Embryonic facial prominence (tissue), 1 donor: ENCODE measurements around the gene MIS18BP1.
"Not testable (repeated sequence)": the region's sequence is repeated elsewhere in the genome, so short reads cannot be mapped to it uniquely, and the experiment has no call there.

Experiments
- DNase-seq: peaks from one replicate; pipeline ENCODE4 v3.0.0-alpha.2; 2016; ENCODE audit errors: extremely low spot score

The MIS18BP1 gene

DNA sequence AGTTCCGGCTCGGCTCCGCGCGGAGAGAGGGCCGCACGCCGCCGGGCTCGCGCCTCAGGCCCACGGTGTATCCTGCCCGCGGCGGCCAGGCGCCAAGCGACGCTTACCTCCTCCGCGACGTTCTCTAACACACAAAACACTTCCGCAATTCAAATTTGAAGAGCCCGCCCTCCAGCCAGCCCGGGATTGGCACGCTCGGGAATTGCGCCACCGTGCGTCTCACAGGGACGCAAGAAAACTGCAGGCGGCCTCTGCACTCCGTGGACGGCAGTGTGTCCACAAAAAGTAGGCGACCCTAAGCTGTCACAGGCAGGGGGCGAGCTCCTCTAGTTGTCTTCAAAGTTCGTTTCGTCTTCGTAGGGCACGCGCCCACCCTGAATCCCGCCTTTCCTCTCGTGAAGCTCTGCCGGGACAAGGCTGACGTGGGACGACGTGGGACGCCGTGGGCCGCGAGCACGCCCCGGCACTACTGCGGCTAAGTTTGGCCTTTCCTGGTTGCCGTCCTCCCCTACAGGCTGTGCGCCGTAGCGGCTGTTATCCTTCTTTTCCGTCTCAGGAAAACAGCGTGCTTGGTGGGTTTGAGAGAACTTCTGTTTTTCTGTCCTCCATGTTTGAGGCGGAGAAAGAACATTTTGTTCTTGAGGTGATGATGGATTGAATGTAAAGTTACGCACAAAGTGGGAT, at the start of gene MIS18BP1:
Gene MIS18BP1 (minus strand): TSS at position 133 of the 684 bp plus-strand sequence. CDS start 5,916 bp downstream, outside the sequence.
- peak; percentile 86 for DNase-seq

DNA sequence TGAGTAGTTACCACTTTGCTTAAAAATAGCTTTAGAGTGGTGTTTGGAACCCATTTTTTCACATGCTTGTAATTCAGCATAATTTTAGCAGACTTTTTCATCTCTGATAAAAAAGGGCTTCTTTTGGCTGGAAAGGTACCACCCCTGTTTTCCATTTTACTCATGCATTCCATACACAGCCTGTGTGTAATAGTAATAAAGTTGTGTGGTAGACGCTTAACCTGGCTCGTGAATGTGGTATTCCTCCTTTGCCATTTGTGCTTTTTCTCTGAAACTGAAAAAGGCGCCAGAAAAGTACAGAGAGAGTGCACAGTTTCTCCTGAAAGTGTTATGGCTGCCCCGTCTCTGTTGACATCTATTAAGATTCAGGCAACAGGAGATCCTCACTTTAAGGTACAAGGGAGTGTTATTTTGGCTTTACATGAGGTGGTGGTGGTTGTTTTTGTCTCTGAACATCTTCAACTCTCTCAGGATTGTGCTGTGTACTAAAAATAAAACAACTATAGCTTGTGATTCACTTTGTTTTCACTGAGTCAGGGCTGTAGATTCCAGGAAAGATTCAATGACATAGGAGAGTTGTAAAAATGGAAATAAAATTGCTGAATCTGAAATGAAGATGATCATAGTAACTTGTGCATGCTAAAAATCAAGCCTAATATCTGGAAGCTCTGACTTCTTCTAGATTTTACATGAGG, 45.6 kb upstream of the MIS18BP1 start:
- no peak for DNase-seq

DNA sequence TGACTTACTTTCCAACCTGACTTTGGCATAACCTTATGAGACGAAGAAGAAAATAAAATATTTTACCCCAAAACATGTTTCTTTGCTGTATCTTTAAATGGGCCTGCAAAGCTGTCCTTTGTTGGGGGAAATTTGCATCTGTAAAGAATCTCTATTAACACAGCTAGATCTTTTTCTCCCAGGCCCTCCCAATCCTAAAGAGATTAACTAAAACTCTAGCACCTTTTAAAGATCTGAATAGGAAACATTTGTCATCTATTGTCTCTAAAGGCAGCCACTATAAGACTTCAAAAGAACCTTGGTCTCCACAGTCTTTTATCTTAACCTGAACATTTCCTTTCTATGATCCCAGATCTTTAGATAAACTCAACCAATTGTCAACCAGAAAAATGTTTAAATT, 41.8 kb upstream of the MIS18BP1 start:
- not testable (repeated sequence) for DNase-seq

GRCh38 chr14:45290547-45290946, 37.5 kb upstream of the MIS18BP1 start:
- DNase-seq = no peak

- DNase-seq = no peak
Measured at GRCh38 chr14:45287610-45288009, 34.6 kb upstream of the MIS18BP1 start.

DNA sequence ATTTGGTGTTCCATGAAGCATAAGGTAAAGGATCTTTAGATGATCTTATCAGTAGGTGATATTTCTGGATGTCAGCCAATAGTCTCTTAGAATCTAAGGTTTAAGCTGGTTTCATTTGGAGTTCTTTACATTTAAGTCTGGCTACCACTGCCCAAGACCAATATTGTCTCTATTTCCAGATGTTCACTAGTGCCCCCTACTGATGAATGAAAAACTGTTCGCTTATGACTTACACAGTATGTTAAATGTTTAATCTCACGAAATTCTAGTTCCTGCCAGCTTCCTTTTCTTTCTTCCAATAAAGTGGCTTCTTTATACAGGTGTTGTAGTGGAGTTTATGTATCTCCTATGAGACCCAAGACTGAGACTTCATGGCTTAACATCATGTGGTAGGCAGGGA, 31.8 kb upstream of the MIS18BP1 start:
- DNase-seq = no peak

GRCh38 chr14:45281731-45282400, 28.9 kb upstream of the MIS18BP1 start:
- not testable (repeated sequence) for DNase-seq

DNA sequence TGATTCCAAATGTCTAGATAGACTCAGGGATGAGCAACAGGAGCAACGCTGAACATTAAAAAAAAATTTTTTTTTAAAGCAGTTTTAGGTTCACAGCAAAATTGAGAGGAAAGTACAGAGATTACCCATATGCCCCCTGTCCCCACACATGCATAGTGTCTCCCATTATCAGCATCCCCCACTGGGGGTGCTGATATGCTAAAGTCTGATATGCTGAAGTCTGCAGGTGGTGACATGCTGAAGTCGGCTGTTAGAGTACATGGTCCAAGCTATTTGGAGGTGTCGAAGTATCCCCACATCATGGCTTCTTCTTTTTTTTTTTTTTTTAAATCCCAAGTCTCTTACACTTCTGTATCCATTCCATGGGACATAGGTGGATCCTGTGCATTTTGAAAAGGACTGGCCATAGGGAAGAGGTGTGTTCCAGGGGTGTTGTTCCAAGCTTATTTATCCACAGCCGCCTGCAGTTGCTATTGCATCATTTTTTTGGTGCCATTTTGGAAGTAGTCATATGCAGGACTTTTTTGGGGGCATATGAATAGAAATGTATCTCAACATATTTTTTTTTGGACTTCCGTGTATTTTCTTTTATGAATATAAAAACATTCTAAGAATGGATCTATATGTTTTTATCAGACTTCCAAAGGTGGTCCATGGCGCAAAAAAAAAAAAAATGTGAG, 19.0 kb upstream of the MIS18BP1 start:
- no peak for DNase-seq

DNA sequence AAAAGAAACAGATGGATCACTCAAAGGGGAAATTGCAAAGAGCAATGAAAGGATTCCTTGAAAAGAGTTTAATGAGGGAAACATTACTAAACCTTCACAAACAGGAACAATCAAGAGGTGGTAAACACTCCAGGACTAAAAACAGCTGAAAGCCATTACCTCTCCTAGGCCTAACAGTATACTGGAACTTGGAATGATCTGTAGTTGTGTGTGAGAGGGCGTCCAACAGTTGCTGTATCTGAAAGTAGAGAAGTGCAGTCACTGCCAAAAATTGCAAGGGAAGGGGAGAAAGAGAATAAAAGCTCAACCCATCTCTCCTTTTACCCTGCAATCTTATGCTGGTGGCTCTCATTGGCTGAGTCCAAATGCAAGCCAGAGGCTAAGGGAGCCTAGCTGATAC, 17.0 kb upstream of the MIS18BP1 start:
- DNase-seq = no peak

DNA sequence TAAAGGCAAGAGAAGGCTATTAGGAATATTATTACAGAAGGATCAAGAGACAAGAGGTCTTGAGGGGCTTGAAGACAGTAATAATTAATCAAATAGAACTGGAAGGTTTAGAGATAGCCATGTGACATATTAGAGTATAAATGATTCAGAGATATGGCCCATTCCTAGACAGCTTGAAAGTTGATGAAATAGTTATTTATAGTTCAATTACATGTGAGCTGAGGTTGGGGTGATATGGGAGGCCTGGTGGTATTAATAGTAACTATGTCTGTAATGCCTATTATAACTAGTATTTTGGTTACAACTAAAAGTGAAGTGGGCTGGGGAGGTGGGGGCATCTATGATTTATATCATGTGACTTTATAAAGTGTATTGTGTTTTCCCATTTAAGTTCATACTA, 14.1 kb upstream of the MIS18BP1 start:
- no peak for DNase-seq

- no peak for DNase-seq
Measured at GRCh38 chr14:45262637-45263036, 9.6 kb upstream of the MIS18BP1 start.

GRCh38 chr14:45261209-45261608, 8.2 kb upstream of the MIS18BP1 start:
- no peak for DNase-seq

DNA sequence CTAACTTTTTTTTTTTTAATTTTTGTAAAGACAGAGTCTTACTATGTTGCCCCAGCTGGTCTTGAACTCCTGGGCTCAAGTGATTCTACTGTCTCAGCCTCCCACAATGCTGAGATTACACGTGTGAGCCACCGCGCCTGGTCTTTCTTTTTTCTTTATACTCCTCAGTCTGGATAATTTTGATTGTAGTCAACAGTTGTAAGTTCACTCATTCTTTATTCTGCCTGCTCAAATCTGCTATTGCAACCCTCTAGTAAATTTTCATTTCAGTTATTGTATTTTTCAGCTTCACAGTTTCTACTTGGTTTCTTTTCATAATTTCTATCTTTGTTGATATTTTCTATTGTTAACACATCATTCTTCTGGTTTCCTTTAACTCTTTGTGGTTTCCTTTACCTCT, 5.8 kb upstream of the MIS18BP1 start:
- DNase-seq = no peak

- no peak for DNase-seq
Measured at GRCh38 chr14:45258073-45258472, 5.1 kb upstream of the MIS18BP1 start.

- DNase-seq = no peak
Measured at GRCh38 chr14:45254771-45255170, 1.8 kb upstream of the MIS18BP1 start.

DNA sequence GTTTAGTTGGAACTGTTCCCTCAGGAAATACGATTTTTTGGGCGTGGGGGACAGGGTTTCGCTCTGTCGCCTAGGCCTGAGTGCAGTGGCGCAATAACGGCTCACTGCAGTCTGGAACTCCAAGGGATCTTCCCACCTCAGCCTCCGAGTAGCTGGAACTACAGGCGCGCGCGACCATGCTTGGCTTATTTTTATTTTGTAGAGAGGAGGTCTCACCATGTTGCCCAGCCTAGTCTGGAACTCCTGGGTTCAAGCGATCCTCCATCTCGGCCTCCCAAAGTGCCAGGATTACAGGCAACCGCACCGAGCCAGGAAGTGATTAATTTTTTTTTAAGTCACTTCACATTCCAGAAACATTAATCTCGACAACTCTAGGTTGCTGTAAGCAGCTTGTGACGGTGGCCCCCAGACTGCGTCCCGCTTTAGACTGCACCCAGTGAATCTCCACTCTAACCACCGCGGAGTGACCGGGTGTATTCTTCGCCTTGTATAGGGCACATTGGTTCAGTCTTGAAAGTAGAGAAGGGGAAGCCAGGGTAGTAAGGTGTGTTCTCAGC, 830 bp upstream of the MIS18BP1 start:
- DNase-seq = no peak

- no peak for DNase-seq
Measured at GRCh38 chr14:45252366-45253069, 484 bp downstream of the MIS18BP1 start.

DNA sequence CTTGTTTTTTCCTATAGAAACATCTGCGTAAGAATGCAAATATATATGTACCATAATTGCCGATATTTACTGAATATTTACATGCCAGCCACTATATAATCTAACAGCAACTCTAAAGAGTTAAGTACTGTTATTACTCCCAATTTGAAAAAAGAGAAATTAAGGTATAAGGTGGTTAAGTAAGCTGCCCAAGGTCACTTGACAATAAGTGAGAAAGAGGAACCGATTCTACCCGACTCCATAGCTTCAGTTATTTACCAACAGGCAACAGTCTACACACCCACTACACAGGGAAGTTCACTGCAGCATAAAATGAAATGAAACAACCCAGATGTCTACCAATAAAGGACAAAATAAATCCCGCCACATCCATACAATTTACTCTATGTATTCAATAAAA, 1.1 kb downstream of the MIS18BP1 start:
- DNase-seq = no peak

GRCh38 chr14:45249856-45250575, 3.0 kb downstream of the MIS18BP1 start:
- DNase-seq = no peak

GRCh38 chr14:45247427-45247826, 5.6 kb downstream of the MIS18BP1 start:
- DNase-seq = no peak

- DNase-seq = no peak
Measured at GRCh38 chr14:45246691-45247090, 6.3 kb downstream of the MIS18BP1 start.
